ENCODE measurements around the gene NECAB2. TPM values are rescaled to one million over a fixed set of nuclear protein-coding genes. Genes with fewer than 3 reads are reported as not detected.

NECAB2 gene
- total and polyA plus RNA-seq, 4 donors: 0.10 to 0.57 (median 0.39) TPM

- no peak overlapping the region for H3K27ac ChIP-seq (ENCODE audit: low read depth in 1 of 2, low read length in 1 of 2)
- H3K27me3 ChIP-seq (ENCODE audit: control insufficient read depth in 3 of 3, insufficient read depth in 3 of 3, low read length in 2 of 3): no peaks in the 10 kb centered on the region
- H3K4me3 ChIP-seq: no peak overlapping the region
- peaks cover 0 to 9% (median 4%) of the 10 kb centered on the region in 4 donors for H3K9me3 ChIP-seq (ENCODE audit: control insufficient read depth in 4 of 4, insufficient read depth in 3 of 4, low read length in 3 of 4)
- TF ChIP-seq, protein P1, sequence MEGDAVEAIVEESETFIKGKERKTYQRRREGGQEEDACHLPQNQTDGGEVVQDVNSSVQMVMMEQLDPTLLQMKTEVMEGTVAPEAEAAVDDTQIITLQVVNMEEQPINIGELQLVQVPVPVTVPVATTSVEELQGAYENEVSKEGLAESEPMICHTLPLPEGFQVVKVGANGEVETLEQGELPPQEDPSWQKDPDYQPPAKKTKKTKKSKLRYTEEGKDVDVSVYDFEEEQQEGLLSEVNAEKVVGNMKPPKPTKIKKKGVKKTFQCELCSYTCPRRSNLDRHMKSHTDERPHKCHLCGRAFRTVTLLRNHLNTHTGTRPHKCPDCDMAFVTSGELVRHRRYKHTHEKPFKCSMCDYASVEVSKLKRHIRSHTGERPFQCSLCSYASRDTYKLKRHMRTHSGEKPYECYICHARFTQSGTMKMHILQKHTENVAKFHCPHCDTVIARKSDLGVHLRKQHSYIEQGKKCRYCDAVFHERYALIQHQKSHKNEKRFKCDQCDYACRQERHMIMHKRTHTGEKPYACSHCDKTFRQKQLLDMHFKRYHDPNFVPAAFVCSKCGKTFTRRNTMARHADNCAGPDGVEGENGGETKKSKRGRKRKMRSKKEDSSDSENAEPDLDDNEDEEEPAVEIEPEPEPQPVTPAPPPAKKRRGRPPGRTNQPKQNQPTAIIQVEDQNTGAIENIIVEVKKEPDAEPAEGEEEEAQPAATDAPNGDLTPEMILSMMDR (IDR thresholded peaks at IDR 0.05; ENCODE audit: control extremely low read depth, extremely low read depth): no peak
- H3K4me1 ChIP-seq (ENCODE audit: control insufficient read depth in 5 of 5, insufficient read depth in 5 of 5, low read length in 5 of 5): no peaks in the 10 kb centered on the region
- DNase-seq (no peak), ATAC-seq (ENCODE audit: insufficient read depth, low FRiP score) (no peak)
- 57 to 92% methylated on average over 3 of the region's 3 CpGs for WGBS, 2 donors
- H3K9ac ChIP-seq (ENCODE audit: insufficient read depth in 1 of 2, low read length in 2 of 2): no peak overlapping the region
- no peaks in the 10 kb centered on the region for H3K36me3 ChIP-seq (ENCODE audit: control insufficient read depth in 4 of 4, insufficient read depth in 4 of 4, low read length in 4 of 4)
Observed at GRCh38 chr16:84036131-84036530, 68.1 kb downstream of the NECAB2 start.

DNA sequence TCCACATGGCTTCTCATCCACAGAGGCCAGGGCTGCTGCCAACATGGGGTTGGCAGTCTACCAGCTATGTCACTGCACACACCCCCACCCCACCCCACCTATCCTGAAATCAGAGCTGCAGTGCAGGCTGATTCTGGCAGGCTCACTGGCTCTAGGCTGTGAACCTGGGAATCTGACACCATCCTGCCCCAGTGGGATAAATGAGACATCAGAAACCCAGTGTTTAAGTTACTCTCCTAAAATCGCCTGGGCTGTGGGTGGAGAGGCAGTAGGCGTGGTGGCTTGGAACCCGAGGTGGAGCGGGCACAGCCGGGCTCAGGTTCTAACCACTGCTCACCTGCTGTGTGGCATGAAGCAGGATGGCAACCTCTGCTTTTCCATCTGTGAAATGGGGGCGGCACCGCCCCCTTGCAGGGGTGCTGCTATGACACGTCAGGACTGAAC lies 69.0 kb downstream of the NECAB2 start:
- WGBS, 2 donors: 84 to 91% methylated on average over 8 of the region's 8 CpGs
- TF ChIP-seq, protein P1 (IDR thresholded peaks at IDR 0.05; ENCODE audit: control extremely low read depth, extremely low read depth): no peak
- Histone ChIP-seq H3K4me1 (ENCODE audit: control insufficient read depth in 5 of 5, insufficient read depth in 5 of 5, low read length in 5 of 5) (no peaks in the 10 kb centered on the region), H3K4me3 (no peak overlapping the region), H3K27ac (ENCODE audit: low read depth in 1 of 2, low read length in 1 of 2) (no peak overlapping the region), H3K27me3 (ENCODE audit: control insufficient read depth in 3 of 3, insufficient read depth in 3 of 3, low read length in 2 of 3) (no peaks in the 10 kb centered on the region), H3K9ac (ENCODE audit: insufficient read depth in 1 of 2, low read length in 2 of 2) (no peak overlapping the region), H3K36me3 (ENCODE audit: control insufficient read depth in 4 of 4, insufficient read depth in 4 of 4, low read length in 4 of 4) (no peaks in the 10 kb centered on the region), H3K9me3 (ENCODE audit: control insufficient read depth in 4 of 4, insufficient read depth in 3 of 4, low read length in 3 of 4) (peaks cover 0 to 9% (median 4%) of the 10 kb centered on the region in 4 donors)
- no peak for DNase-seq
- no peak for ATAC-seq (ENCODE audit: insufficient read depth, low FRiP score)

DNA sequence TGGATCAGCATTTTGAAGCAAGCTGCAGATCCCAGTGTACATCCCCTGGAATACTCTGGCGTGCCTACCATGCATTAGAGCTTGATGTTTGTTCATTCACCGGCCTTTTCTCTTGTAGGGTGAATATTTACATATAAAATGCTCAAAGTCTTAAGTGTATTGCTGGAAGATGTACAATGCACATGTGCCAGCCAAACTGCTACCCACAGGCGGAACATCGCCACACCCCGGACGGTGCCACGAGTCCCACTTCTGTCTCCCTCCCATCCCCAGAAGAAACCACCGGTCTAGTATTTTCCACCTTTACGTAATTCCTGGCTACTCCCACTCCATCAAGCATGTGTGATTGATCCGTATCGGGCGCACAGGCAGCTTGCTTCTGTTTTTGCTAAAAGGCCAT lies 70.4 kb downstream of the NECAB2 start:
- Histone ChIP-seq H3K27ac (ENCODE audit: low read depth in 1 of 2, low read length in 1 of 2) (no peak overlapping the region), H3K36me3 (ENCODE audit: control insufficient read depth in 4 of 4, insufficient read depth in 4 of 4, low read length in 4 of 4) (no peaks in the 10 kb centered on the region), H3K4me1 (ENCODE audit: control insufficient read depth in 5 of 5, insufficient read depth in 5 of 5, low read length in 5 of 5) (peaks cover 0 to 4% (median 0%) of the 10 kb centered on the region in 5 donors), H3K27me3 (ENCODE audit: control insufficient read depth in 3 of 3, insufficient read depth in 3 of 3, low read length in 2 of 3) (no peaks in the 10 kb centered on the region), H3K9ac (ENCODE audit: insufficient read depth in 1 of 2, low read length in 2 of 2) (no peak overlapping the region), H3K9me3 (ENCODE audit: control insufficient read depth in 4 of 4, insufficient read depth in 3 of 4, low read length in 3 of 4) (peaks cover 0 to 9% (median 4%) of the 10 kb centered on the region in 4 donors), H3K4me3 (no peak overlapping the region)
- ATAC-seq (ENCODE audit: insufficient read depth, low FRiP score) (no peak), DNase-seq (no peak)
- TF ChIP-seq, protein P1 (IDR thresholded peaks at IDR 0.05; ENCODE audit: control extremely low read depth, extremely low read depth): no peak
- WGBS, 2 donors: 89 to 92% methylated on average over 12 of the region's 12 CpGs

GRCh38 chr16:84039696-84040095 lies 71.7 kb downstream of the NECAB2 start:
- no peak overlapping the region for H3K9ac ChIP-seq (ENCODE audit: insufficient read depth in 1 of 2, low read length in 2 of 2)
- 94% methylated on average over 12 of the region's 12 CpGs for WGBS, 2 donors
- peaks cover 0 to 9% (median 4%) of the 10 kb centered on the region in 4 donors for H3K9me3 ChIP-seq (ENCODE audit: control insufficient read depth in 4 of 4, insufficient read depth in 3 of 4, low read length in 3 of 4)
- TF ChIP-seq, protein P1 (IDR thresholded peaks at IDR 0.05; ENCODE audit: control extremely low read depth, extremely low read depth): no peak
- no peak overlapping the region for H3K27ac ChIP-seq (ENCODE audit: low read depth in 1 of 2, low read length in 1 of 2)
- ATAC-seq (ENCODE audit: insufficient read depth, low FRiP score): no peak
- no peak for DNase-seq
- no peak overlapping the region for H3K4me3 ChIP-seq
- H3K4me1 ChIP-seq (ENCODE audit: control insufficient read depth in 5 of 5, insufficient read depth in 5 of 5, low read length in 5 of 5): peaks cover 0 to 4% (median 0%) of the 10 kb centered on the region in 5 donors
- peaks cover 0 to 4% (median 0%) of the 10 kb centered on the region in 3 donors for H3K27me3 ChIP-seq (ENCODE audit: control insufficient read depth in 3 of 3, insufficient read depth in 3 of 3, low read length in 2 of 3)
- no peaks in the 10 kb centered on the region for H3K36me3 ChIP-seq (ENCODE audit: control insufficient read depth in 4 of 4, insufficient read depth in 4 of 4, low read length in 4 of 4)

All from lung (tissue), 12 donors.